GM12874 (cell line): ENCODE measurements around the gene RNF141.
A peak's percentile ranks its signal among the peaks of the same experiment; 100 is the strongest.

ENCODE experiments used
- TF ChIP-seq, protein P1 (sequence below): IDR thresholded peaks from 2 replicates; pipeline ENCODE4 v1.5.1; 2011; ENCODE audit warnings: low read depth, mild to moderate bottlenecking, control low read depth, low read length, moderate library complexity; ENCODE audit not compliant: insufficient read depth

Gene RNF141, protein sequence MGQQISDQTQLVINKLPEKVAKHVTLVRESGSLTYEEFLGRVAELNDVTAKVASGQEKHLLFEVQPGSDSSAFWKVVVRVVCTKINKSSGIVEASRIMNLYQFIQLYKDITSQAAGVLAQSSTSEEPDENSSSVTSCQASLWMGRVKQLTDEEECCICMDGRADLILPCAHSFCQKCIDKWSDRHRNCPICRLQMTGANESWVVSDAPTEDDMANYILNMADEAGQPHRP

DNA sequence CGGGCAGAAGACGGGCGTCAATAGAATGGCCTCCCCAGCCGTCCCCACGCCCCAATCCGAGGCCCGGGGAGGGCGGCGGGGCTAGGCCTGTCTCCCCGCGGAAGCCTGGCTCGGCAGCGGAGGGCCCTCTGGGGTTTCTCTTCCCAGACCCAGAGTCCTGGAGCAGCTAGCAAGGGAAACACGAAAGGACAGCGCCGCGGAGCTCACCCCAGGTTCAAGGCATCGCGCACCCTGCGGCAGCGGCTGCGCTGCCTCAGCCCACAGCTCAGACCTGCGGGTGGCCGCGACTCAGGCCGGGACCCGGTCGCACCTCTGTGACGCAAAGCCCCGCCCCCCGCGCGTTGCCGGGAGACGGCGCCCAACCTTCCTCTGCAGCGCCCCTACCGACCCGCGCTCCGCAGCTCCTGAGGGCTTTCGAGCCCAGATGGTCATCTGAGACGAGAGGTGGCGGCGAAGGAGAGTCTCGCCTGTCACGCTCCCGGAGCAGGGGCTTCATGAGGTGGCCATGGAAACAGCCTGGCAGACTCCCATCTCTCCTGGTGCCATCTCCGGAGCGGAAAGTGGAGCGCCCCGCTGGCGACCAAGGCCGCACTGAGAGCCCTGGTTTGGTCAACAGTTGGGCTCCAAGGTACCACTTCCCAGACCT lies at the start of gene RNF141:
Gene RNF141, minus strand, starts transcription at position 273 of the 646 bp plus-strand sequence. CDS start 7,029 bp downstream, outside the sequence.
- TF ChIP-seq, protein P1, sequence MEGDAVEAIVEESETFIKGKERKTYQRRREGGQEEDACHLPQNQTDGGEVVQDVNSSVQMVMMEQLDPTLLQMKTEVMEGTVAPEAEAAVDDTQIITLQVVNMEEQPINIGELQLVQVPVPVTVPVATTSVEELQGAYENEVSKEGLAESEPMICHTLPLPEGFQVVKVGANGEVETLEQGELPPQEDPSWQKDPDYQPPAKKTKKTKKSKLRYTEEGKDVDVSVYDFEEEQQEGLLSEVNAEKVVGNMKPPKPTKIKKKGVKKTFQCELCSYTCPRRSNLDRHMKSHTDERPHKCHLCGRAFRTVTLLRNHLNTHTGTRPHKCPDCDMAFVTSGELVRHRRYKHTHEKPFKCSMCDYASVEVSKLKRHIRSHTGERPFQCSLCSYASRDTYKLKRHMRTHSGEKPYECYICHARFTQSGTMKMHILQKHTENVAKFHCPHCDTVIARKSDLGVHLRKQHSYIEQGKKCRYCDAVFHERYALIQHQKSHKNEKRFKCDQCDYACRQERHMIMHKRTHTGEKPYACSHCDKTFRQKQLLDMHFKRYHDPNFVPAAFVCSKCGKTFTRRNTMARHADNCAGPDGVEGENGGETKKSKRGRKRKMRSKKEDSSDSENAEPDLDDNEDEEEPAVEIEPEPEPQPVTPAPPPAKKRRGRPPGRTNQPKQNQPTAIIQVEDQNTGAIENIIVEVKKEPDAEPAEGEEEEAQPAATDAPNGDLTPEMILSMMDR = peak; percentile 94

DNA sequence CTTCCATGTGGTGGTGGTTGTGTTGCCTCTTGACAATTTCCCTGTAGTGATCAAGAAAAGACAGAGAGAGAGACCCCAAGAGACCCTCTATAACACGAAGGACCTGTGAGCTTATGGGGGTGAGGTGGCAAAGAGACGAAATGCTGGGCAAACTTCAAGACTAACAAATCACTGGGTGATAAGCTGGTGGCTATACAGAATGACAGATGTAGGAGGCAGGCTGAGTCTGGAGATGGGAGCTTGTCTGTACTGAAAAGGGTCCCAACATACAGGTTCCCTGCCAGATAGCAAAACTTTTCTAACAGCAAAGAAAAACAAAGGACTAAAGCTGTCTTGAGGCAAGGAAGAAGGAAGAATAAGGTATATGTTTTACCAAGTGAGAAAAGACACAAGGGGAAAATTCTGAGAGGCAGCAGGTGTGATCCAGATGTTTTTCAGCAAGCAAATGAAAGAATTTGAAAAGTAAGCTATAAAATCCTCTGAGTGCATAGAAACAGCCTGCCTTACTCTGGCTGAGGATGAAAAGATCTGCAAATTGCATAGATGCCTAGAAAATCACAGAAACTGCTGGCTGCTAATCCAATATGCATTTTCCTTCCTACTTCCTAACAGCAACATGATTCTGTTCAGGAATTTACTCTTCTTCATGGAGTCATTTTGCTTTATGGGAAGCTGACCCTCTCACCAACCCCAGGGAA lies 49.4 kb upstream of the RNF141 start:
- TF ChIP-seq, protein P1 = no peak

DNA sequence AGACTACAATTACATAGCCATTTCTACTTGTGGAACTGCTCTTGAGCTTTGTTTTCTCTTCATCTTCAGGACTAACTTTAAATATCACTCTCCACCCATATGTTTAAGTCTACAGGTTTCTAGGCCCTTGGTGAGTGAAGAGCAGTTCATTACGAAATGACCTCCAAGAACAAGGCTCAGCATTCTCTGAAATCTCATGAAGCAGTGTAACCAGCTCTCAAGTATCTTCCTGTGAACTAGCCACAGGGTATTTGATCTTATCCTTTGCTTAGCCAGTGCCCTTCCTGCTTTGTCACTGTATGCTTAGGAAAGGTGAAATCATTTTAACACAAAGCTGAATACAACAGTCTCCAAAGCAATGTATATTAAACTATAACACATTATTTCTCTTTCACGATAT lies 47.9 kb upstream of the RNF141 start:
- TF ChIP-seq, protein P1 = no peak

DNA sequence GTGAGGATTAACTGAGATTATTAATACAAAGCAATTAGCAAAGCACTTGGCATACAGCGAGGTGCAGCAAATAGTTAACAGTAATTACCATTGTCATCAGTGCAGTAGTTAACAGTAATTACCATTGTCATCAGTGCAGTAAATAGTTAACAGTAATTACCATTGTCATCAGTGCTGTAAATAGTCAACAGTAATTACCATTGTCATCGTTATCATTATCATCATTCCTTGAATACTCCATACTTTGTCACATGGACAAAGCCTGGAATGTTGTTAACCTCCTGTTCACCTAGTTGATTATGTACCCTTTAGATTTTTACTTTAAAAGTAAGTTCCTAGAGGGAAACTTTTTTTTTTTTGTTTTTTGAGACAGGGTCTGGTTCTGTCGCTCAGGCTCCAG lies 47.0 kb upstream of the RNF141 start:
- TF ChIP-seq, protein P1 = no peak

DNA sequence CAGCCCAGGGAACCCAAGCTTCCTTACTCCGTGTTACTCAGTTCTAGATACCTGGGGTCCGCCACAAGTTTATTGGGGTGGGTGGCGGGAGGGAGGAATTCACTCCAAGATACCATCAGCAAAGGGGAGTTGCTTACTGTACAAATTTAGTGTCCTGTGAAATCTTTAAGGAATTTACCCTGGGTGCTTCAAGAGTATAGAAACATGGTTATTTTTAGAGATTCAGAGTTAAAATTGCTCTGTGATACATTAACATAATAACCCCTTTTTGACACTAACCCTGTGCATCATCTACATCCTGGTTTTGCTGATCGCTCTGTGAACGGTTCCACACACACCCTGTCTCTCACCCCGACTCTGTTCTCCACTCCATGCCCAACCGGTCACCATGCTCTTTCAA lies 46.4 kb upstream of the RNF141 start:
- TF ChIP-seq, protein P1 = no peak

DNA sequence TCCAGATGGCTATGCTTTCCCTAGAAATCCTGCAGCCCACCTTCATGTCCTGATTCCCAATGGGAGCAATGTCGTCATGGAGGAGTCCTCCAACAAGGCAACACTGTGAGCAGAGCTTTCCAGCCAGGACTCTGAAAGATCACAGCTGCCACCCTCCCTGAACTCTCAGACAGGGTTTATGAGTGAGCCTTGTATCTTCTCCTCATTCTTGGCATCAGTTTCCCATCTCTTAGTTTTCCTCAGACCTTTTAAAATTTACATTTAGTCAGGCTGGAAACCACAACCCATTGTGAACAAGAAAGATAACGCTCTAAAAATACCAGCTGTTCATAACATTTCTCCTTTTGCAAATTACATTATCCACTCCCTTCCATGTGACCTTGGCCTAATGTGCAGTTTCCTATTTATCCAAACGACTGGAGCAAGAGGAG lies 43.1 kb upstream of the RNF141 start:
- TF ChIP-seq, protein P1 = no peak

DNA sequence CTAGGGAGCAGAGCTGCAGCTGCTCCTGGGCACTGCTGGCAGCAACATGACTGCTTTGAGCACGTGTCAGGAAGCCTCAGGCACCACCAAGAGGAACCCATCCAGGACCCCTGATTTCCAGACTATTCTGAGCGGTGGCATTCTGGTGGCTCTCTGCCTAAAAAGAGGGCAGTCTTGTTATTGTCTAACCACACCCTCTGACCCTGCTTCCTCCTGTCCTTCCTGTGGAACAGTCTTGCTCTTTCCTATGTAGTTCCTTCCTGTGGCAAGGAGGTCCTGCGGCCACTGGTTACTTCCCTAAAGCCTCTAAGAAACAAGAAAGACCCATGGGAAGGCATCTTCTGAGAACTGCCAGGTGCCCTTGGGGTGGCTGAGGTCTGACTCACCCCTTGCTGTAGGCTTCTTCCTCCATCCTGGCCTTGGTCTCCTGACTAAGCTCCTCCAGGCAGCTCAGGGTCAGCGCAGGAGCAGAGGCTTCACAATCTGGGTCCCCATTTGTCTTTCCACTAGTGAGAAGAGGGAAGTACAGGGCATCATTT lies 40.6 kb upstream of the RNF141 start:
- TF ChIP-seq, protein P1 = no peak
